PFSK-1 (cell line): ENCODE results near the gene IL17D.

Source experiments
- FOXP2 ChIP-seq: optimal IDR thresholded peaks from 2 replicates; pipeline ENCODE3; 2011; ENCODE audit warnings: borderline replicate concordance, control low read depth, inconsistent platforms; ENCODE audit not compliant: insufficient read depth; ENCODE audit errors: extremely low read length, extremely low read depth
- POLR2AphosphoS5 ChIP-seq: IDR thresholded peaks from 2 replicates; pipeline ENCODE4 v1.6.1; 2012; ENCODE audit warnings: low read depth, mild to moderate bottlenecking, control low read depth, low read length, moderate library complexity
- REST ChIP-seq, 2 experiments: IDR thresholded peaks; 2 replicates each; pipeline versions ENCODE4 v1.6.1 to v1.8.0; 2011 to 2012; ENCODE audit warnings: low read depth in 2 of 2, low read length in 2 of 2, control low read depth in 1 of 2, inconsistent platforms in 1 of 2, mild to moderate bottlenecking in 1 of 2, moderate library complexity in 1 of 2; ENCODE audit not compliant: insufficient read depth in 1 of 2
- SIN3A ChIP-seq: IDR thresholded peaks from 2 replicates; pipeline ENCODE4 v1.6.1; 2012; ENCODE audit warnings: mild to moderate bottlenecking, low read length, moderate library complexity, borderline replicate concordance; ENCODE audit not compliant: insufficient read depth
- TAF1 ChIP-seq: IDR thresholded peaks from 2 replicates; pipeline ENCODE4 v1.6.1; 2012; ENCODE audit warnings: low read length, control low read depth, borderline replicate concordance; ENCODE audit not compliant: insufficient read depth

GRCh38 chr13:20676213-20676612, 27.3 kb upstream of the IL17D start:
- TF ChIP-seq REST (IDR thresholded peaks at IDR 0.05; ENCODE audit: insufficient read depth in 1 of 2, low read depth in 2 of 2, low read length in 2 of 2) (no peak), POLR2AphosphoS5 (no peak), TAF1 (no peak), SIN3A (no peak), FOXP2 (no peak)
